ENCODE results near the gene KLHL3.

- no peak for TF ChIP-seq CTCF (IDR thresholded peaks at IDR 0.05)
- no peak for TF ChIP-seq POLR2A (IDR thresholded peaks at IDR 0.05)
These were observed 113.0 kb downstream of the KLHL3 start for GRCh38 chr5:137622850-137623249.
